Stimulated activated CD8-positive, alpha-beta memory T cell treated with anti-CD3 and anti-CD28 coated beads, Interleukin-7, amount 100 ng/mL, for 24 hours (primary cell): ENCODE results near the gene C11orf97.
"Not testable (repeated sequence)": the region's sequence is repeated elsewhere in the genome, so short reads cannot be mapped to it uniquely, and the experiment has no call there.

ENCODE experiments used
- DNase-seq: peaks from one replicate; pipeline ENCODE4 v3.0.0-alpha.2; 2020; ENCODE audit warnings: low read depth

C11orf97 gene

GRCh38 chr11:94511932-94512781 is at the start of gene C11orf97:
Gene C11orf97 (plus strand): TSS chr11:94512461. CDS start chr11:94512529, 68 bp downstream.
- peak; percentile 24 for DNase-seq

DNA sequence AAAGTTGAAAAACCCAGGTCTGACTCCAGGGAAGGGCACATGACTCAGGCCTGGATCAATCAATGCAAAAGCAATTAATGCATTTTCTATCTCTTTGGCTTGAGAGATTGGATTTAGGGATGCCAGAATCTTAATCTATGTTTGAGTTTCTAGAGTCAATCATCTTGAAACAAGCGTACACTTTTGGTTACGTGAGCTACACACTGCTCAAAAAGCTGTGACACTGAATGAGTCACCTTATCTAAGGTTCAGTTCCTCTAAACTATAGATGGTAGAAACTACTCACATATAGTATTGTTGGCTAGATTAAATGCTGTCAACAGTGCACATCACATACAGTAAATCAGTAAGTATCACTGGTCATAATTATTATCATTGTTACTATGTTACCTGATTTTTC is 42.8 kb upstream of the C11orf97 start:
- no peak for DNase-seq

- no peak for DNase-seq
Observed at GRCh38 chr11:94472916-94473799, 39.1 kb upstream of the C11orf97 start.

GRCh38 chr11:94477624-94478023 is 34.6 kb upstream of the C11orf97 start:
- no peak for DNase-seq

GRCh38 chr11:94481342-94481741 is 30.9 kb upstream of the C11orf97 start:
- no peak for DNase-seq

DNA sequence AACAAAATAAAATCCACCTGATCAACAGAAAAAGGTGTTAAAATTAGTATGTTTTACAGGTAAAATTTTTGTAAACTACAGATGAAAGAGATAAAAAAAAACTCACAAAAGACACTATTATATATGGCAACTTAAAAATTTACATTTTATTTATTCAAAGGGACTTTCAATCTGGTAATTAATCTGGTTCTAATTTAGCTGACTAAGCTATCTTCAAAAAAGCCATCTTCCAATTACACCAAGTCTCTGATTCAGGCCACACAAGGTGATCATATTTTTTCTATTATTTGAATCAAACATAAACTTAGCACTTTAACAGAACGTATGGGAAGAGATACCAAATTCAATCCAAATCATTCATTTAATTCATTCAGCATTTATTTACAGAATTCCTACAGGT is 26.2 kb upstream of the C11orf97 start:
- no peak for DNase-seq

- DNase-seq, result peak; percentile 89
Observed at GRCh38 chr11:94493281-94494125, 18.8 kb upstream of the C11orf97 start, which contains the start of the genes ANKRD49 and MRE11. Gene ANKRD49 (plus strand): TSS chr11:94493984. CDS start chr11:94496694, 2,710 bp downstream. Gene MRE11 (minus strand): TSS chr11:94493844. CDS start chr11:94492801, 1,043 bp downstream.

- DNase-seq, result no peak
Observed at GRCh38 chr11:94494126-94494680, 18.1 kb upstream of the C11orf97 start.

DNA sequence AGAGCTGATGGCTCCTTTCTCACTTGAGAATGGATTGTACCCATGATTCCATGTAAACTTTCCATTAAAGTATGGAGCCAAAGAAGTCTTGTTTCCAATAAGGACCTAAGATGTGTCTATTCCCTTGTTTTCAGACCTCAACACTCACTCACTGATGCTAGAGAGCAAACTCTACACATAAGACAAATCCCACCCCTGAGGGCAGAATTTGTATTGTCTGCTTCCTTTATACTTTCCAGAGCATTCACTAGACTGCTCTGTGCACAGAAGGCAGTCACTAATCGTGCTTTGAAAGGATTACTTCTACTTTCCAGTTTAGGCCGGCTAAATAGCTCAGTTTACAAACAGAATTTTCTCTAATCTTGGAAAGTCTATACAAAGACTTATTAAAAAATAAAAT is 12.1 kb upstream of the C11orf97 start:
- no peak for DNase-seq

DNA sequence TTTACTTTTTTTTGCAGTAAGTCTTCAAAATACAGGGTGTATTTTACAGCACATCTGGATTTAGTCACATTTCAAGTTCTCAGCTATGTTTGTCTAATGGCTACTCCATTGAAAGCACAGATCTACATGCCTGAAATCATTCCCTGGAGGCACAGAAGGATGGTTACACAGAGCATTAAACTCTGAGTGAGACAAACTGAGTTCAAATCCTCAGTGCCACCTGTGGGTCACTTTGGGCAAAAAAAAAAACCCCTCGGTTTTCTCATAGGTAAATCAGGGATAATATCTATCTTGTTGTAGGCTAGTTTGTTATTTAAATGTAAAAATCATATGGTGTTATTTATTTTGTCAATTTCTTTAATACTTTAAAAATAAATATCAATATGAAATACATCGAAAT is 10.7 kb upstream of the C11orf97 start:
- DNase-seq, result no peak

DNA sequence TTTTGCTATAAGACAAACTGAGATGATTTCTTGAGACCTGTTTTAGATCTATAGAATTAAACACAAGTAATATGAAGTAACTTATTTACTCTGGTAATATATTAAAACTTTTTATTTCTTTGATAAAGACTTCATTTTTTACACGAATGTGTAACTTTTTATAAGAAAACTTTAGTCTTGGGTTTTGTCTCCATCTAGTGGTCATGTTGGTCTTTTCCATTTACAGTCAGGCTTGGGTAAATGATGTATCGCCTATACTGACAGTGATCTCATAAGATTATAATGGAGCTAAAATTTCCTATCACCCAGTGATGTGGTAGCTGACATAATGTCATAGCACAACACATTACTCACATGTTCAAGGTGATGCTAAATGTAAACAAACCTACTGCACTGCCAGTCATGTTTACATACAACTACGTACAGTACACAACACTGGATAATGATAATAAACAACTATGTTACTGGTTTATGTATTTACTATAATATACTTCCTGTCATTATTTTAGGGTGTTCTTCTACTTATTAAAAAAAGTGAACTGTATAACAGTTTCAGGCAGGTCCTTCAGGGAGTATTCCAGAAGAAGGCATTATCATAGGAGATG is 7.5 kb upstream of the C11orf97 start:
- DNase-seq, result no peak

DNA sequence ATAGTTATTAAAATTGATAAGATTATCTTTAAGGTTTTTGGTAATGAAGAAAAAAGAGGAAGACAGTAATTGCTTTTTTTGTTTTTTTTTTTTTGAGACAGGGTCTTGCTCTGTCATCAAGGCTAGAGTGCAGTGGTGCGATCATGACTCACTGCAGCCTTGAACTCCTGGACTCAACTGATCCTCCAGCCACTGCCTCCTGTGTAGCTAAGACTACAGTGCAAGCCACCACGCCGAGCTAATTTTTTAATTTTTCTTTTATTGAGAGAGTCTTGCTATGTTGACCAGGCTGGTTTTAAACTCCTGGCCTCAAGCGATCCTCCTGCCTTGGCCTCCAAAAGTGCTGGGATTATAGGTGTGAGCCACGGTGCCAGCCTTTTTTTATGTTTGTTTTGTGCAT is 5.7 kb upstream of the C11orf97 start:
- not testable (repeated sequence) for DNase-seq

- DNase-seq, result no peak
Observed at GRCh38 chr11:94507485-94507884, 4.8 kb upstream of the C11orf97 start.

DNA sequence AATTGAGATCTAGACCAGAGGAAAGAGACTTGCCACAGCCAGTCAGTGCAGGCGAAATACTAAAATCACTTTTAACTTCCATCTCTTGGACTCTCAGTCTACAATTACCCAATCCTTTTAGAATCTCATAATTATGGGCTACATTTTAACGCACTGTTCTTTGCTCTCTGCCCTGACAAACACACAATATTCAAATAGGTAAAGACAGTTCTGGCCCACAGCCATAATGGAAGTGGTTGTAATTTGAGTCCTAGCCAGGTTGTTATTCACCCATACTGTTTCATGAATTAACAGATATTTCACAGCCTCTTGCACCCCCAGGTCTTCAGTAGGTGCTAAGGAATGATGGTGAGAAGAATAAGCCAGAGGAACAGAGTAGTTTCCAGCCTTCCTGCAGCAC is 830 bp downstream of the C11orf97 start:
- DNase-seq, result no peak

DNA sequence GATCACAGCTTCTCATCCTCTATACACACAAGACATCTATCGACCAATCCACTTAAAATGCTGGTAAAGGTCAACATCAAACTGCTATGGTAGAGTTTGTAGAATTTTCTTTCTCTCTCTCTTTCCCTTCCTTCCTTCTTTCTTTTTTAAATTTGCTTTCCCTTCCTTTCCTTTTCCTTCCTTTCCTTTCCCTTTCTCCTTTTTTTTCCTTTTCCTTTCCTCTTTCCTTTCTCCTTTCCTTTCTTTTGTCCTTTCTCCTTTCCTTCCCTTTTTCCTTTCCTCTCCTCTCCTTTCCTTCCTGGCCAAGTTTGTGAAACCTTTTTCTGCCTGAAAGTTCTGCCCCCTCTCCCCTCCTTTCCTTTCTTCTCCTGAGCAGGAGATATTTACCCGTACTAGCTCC is 3.1 kb downstream of the C11orf97 start:
- no peak for DNase-seq

GRCh38 chr11:94516725-94517124 is 4.5 kb downstream of the C11orf97 start:
- no peak for DNase-seq

- DNase-seq, result no peak
Observed at GRCh38 chr11:94518300-94518699, 6.0 kb downstream of the C11orf97 start.

GRCh38 chr11:94519478-94520084 is 7.3 kb downstream of the C11orf97 start:
- no peak for DNase-seq

- no peak for DNase-seq
Observed at GRCh38 chr11:94521684-94522083, 9.4 kb downstream of the C11orf97 start.

GRCh38 chr11:94524341-94524740 is 12.1 kb downstream of the C11orf97 start:
- no peak for DNase-seq
